Middle frontal gyrus (tissue), 1 donor: ENCODE data around the gene MERTK.
"Not testable (repeated sequence)": the region's sequence is repeated elsewhere in the genome, so short reads cannot be mapped to it uniquely, and the experiment has no call there.

Experiments
- DNase-seq: peaks from one replicate; pipeline ENCODE4 v3.0.0-alpha.2; 2015; ENCODE audit warnings: low spot score; ENCODE audit errors: extremely low spot score

The MERTK gene

DNA sequence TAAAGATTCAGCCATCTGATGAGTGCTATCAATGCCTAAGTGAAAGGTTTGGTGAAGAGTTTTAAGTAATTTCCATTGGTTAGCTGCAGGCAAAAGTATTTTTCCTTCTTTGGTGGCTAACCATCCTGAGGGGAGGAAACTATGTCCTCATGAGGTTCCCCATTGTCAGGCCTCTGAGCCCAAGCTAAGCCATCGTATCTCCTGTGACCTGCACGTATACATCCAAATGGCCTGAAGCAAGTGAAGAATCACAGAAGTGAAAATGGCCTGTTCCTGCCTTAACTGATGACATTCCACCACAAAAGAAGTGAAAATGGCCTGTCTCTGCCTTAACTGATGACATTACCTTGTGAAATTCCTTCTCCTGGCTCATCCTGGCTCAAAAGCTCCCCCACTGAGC lies 141.7 kb downstream of the MERTK start:
- not testable (repeated sequence) for DNase-seq

DNA sequence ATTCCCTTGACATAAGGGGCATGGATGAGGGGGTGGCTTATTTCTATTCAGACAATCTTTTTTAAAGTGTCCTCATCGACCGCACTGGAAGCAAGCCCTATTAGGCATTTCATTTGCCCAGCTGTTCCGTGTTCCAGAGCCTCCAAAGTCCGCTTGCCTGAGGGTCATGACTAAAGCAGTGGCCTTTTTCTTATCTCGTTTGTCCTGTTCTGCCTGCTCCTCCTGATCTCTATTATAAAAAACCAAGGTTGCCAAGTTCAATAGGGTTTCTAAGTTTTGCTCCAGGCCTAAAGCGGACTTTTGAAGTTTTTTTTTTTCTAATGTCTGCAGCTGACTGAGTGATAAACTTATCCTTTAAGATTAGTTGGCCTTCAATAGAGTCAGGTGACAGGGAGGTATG lies 143.1 kb downstream of the MERTK start:
- DNase-seq = not testable (repeated sequence)

DNA sequence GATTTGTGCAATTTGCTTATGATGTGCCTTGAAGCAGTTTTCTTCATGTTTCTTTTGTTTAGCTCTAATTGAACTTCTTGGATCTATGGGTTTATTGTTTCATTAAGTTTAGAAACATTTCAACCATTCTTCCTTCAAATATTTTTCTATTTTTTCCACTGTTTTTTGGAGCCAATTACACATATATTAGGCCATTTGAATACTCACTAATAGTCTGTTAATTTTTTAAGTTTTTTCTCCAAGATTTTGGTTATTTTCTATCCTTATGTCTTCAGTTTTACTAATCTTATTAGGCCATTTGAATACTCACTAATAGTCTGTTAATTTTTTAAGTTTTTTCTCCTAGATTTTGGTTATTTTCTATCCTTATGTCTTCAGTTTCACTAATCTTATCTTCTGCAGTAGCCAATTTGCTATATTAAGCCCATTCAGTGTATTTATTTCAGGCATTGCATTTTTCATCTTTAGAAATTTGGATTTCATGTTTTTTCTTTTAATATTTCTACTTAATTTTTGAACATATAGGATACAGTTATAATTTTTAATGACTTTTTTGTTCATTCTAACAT lies 147.1 kb downstream of the MERTK start:
- DNase-seq = no peak

GRCh38 chr2:112046231-112046630 lies 147.8 kb downstream of the MERTK start:
- DNase-seq = no peak

- DNase-seq = no peak
Observed at GRCh38 chr2:112047537-112048235, 149.3 kb downstream of the MERTK start.

DNA sequence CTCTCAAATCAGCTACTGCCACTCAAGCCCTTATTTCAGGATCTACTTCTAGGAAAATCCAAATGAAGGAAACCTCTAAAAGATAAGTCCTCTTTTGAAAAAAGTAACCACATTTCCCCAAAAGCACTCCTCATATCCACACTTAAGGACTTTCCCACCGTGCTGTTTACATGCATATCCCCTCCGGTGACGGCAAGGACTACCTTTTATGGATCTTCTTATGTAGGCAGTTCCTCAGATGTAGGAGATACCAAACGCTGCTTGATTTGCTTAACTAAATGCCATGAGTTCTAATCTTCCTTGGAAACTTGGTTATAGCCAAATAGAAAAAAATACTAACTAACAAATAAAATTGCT lies 149.8 kb downstream of the MERTK start:
- DNase-seq = no peak

GRCh38 chr2:112048887-112049286 lies 150.5 kb downstream of the MERTK start:
- DNase-seq = peak; percentile 75

DNA sequence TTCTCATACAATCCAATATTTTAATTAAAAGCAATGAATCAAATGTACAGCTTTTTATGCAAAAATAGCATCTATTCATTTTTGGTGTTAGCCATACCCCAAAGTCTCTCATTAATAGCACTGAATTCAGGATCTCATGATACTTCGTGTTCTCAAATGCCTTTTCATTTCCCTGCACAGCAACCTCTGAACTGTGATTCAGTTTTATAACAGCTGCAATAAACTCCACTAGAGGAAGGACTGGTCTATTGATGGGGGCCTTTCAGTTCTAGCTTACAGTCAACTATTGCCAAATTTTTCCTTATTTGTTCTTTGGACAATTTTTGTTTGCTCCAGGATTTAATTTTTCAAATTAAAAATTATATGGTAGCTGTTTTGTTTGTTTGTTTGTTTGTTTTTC lies 151.9 kb downstream of the MERTK start:
- no peak for DNase-seq

DNA sequence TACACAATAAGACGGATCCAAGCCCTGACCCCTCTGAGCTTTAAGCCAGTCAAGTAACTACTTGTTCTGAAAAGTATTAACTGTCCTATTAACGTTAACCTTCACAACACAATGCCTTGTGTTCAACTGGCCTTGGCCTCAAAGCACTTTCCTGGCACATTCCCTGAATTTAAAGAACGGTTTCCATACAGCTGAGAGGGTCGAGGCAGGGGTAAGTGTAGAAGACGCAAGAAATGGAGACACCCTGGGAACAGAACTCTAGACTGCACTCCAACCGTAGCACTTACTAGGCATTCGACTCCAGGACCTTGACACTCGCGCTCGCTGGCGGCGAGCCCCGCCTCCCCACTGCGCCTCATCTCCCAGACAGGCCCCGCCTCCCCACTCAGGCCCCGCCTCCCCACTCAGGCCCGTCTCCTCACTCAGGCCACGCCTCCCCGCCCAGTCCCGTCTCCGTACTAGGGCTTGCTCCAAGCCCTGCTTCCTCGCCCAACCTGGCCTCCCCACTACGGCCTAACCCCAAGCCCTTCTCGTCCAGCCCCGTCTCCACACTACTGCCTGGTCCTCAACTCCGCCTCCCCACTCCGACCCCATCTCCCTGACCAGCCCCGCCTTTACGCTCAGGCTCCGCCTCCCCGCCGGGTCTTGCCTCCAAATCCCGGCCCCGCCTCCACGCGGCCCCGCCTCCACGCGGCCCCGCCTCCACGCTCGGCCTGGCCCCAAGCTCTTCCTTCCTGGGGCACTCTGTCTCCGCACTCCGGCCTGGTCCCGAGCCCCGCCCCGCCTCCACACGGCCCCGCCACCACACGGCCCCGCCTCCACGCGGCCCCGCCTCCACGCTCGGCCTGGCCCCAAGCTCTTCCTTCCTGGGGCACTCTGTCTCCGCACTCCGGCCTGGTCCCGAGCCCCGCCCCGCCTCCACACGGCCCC lies 155.8 kb downstream of the MERTK start:
- peak; percentile 85 for DNase-seq

GRCh38 chr2:112054847-112055729 lies 156.7 kb downstream of the MERTK start, which contains the start of gene TMEM87B:
Gene TMEM87B (plus strand): TSS chr2:112055269. CDS start chr2:112055592, 323 bp downstream.
- DNase-seq = peak; percentile 88

GRCh38 chr2:112055730-112056625 lies 157.6 kb downstream of the MERTK start:
- no peak for DNase-seq

DNA sequence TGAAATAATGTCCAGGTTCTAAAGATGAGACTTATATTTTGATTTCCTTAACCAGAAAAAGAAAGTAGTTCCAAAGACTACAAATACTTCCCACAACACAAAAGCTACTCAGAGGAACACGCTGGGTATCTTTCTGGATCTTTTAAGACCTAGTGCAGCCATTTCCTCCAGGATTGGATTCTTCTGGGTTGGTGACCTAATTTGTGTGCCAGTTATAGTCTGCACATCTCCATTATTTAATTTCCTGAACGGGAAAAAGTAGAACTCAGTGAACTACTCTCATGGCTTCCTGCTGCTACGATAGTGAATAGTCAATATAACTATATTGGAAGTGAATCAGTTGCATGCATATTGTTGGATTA lies 158.2 kb downstream of the MERTK start:
- DNase-seq = no peak

GRCh38 chr2:112059671-112060070 lies 161.3 kb downstream of the MERTK start:
- DNase-seq = no peak

DNA sequence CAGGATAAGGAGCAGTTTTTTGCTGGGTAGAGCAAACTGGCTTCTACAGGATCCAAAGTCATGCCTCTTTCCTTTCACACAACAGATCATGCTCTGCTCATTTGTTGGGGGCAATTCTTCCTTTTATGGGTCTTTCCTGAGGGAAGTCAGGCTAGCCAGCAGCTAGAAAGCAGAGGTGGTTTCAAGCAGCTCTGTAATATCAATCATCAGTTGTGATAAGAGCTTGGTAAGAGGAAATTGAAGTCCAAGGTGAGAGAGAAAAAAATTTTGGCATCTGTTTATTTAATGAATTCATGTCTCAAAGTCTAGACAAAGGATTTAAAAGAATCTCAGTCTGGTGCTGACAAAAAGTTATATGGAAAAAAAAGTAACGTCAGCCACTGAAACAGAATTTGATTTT lies 162.9 kb downstream of the MERTK start:
- DNase-seq = no peak

DNA sequence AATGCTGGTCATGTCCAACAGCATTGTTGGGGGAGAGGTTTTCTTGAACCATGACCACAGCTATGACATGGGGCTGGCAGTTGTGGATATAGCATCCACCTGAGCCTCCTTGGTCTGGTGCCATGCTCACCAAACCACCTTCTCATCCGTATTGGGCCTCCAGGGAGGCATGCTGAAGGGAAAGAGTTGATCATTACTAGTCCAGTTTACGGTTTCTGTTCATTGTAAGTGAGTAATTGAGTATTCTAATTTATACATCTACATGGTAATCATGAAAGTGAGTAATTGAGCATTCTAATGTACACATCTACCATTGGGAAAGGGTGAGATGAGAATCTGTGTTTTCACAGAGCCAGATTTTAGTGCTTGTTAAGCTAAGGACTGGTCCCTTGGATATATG lies 163.4 kb downstream of the MERTK start:
- DNase-seq = no peak

- no peak for DNase-seq
Observed at GRCh38 chr2:112062894-112063293, 164.5 kb downstream of the MERTK start.

DNA sequence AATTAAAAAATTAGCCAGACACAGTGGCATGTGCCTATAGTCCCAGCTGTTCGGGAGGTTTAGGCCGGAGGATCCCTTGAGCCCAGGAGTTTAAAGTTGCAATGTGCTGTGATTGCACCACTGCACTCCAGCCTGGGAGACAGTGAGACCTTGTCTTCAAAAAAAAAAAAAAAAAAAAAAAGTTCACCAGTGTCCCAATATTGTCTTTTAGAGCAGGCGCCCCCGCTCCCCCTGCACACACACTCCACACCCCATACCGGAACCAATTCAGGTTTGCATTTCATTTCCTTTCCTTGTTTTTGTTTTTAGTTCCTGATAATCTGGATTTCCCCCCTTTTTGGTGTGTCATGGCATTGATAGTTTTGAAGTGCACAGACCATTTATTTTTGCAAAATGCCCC lies 167.1 kb downstream of the MERTK start:
- DNase-seq = no peak

GRCh38 chr2:112065966-112066365 lies 167.6 kb downstream of the MERTK start:
- DNase-seq = no peak

- not testable (repeated sequence) for DNase-seq
Observed at GRCh38 chr2:112069794-112070193, 171.4 kb downstream of the MERTK start.

GRCh38 chr2:112073875-112074274 lies 175.5 kb downstream of the MERTK start:
- DNase-seq = no peak
